HG02759 (cell line): ENCODE results near the gene ARGLU1.
A peak's percentile ranks its signal among the peaks of the same experiment; 100 is the strongest.

Experiments used
- ATAC-seq: cut with Tn5 transposase; IDR thresholded peaks from one replicate; pipeline ENCODE4 v1.9.1; 2021; ENCODE audit warnings: mild to moderate bottlenecking, moderate library complexity; ENCODE audit not compliant: unreplicated experiment

The ARGLU1 gene

DNA sequence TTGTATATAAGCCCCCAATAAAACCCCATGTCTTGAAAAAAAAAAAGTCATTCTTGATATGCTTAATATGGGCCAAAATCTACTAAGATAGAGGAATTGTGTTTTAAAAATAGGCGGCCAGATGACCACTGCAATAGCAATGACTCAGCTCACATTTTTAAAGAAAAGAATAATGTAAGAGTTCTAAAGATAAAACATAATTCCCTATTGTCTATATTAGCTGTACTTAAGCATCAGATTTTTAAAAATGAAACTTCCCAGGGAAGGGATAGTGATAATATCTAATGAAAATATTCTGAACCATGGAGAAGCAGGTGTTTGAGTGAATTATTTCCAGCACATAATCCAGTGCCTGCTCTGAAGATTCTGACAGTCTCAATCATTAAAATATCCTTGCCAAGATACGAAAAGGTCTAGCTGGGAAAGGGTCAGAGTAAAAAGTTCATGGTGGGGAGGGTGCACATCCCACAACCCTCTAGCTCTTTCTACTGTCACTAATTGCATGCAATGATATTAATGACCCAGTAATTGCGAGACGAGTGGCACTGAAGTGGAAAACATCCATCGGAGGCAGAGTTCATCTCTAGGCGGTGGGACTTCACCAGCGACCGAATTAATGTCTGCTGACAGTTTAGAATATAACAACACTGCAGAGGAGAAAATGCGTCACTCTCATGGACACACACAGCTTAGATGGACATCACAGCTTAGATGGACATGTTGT, 64.0 kb downstream of the ARGLU1 start:
- no peak for ATAC-seq

DNA sequence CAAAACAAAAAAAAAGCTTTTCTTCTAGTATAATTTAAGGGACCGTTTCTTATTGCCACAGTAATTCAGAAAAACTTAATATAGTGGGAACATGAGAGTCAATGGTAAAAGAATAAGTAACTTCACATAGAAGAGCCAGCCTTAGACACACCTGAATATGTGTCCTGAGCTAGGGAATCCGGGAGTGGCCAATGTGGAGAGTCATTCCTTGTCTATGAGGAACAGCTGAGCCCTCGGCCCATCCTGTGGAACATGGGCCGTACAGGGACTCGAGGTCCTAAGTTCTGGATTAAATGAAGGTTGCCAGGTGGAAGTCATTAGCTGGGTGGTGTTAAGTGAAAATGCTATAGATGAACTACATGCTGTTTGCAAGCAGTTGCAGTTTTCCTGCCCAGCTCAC, 64.7 kb downstream of the ARGLU1 start:
- no peak for ATAC-seq

DNA sequence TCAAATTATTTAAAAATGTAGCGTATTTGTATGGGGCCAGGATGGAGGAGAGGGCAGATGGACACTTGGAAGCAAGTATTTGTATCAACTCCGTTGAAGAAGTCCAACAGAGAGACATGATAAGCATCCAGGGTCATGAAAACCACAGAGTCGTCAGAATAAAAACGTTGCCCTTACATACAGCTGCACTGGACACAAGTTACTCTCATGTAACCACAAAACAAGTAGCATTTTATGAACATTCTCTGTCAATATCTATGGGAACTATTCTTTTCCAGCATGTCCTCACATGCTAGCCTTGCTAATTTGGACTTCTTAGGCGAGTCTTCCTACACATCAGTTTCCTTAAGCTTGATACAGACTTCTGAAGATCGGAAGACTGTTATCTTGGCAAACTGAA, 67.5 kb downstream of the ARGLU1 start:
- no peak for ATAC-seq

DNA sequence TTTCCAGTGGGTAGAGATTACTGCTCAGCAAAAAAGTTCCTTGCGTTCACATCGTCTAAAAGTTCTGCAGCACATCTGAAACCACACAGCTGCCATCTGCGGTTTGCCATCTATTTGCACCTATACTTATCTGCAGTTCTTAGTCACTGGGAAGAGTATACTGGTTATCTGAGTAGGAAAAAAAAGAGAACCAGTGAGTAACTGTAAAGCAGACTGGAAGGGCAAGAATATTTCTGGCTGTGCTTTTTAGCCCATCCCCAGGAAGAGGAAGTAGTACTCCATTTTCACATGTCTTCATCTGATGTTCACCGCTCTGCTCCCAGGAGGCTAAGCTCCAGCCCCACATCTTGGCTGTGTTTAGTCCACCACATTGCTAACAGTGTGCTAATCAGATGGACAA, 68.0 kb downstream of the ARGLU1 start:
- peak; percentile 63 for ATAC-seq

DNA sequence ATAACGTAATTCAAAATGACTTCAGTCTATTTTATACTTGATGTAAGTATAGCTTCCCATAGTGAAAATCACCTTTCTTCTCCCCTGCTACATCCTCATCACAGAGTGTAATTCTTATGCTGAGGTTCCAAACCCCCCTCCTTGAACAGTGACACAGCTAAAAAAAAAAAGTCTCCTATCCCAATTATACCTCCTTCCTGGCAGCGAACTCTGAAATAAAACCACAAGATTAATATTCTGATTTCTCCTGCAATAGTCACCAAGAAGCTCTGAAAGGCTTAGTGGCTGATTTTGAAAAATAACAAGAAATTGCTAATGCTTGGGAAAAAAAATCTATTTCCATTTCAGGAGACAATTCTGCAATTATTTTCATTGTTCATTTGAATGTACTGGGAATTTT, 68.8 kb downstream of the ARGLU1 start:
- no peak for ATAC-seq

DNA sequence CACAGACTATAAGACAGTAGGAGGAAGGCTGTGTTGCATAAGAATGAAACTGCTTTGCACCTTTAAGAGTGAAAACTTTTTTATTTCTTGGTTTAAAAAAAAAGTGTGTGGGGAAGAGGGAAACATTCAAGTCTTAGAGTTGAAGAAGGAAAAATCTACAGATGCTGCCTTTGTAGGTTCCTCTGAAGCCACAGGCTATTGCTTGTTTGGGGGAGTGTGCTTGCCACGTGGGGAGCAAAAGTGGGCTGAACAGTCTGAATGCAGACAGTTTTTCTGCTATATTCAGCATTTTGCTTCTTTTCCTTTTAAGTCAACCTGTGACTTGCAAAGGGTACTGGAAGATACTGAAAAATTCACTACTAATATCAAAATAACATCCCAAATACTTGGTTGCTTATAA, 69.4 kb downstream of the ARGLU1 start:
- ATAC-seq = no peak

DNA sequence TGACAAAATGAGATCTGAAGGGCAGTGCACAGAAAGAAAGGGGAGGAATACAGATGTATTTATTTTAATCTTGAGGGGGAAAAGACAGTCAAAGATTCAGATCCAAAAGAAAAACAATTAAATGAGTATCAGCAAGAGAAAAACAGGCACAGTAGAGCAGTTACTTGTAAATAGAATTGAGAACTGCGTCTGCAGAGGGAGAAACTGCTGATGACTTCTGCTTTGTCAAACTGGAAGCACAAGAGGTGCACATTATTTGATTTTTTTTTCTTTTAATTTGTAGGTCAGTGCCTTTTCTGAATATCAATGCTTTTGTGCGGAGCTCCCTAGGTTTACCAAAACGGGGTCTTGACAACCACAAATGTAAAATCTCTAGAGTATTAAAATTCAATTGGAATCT, 69.8 kb downstream of the ARGLU1 start:
- ATAC-seq = no peak

DNA sequence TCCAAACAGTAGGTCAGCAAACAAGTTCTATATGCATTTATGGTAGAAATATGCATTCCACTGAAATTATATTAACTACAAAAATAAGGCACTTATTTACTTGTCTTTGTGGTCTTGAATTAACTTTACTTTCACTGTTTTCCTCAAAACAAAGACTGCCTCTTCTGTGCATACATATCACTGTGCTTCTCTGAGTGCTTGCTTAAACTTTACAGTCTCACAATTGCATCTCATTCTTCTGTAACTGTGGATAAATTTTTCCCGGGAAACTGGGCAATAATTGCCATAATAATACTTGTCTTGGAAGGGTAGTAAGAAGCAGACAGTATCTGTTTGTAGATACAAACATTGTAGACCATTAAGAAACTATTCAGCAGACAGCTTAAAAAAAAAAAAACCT, 70.9 kb downstream of the ARGLU1 start:
- ATAC-seq = no peak

DNA sequence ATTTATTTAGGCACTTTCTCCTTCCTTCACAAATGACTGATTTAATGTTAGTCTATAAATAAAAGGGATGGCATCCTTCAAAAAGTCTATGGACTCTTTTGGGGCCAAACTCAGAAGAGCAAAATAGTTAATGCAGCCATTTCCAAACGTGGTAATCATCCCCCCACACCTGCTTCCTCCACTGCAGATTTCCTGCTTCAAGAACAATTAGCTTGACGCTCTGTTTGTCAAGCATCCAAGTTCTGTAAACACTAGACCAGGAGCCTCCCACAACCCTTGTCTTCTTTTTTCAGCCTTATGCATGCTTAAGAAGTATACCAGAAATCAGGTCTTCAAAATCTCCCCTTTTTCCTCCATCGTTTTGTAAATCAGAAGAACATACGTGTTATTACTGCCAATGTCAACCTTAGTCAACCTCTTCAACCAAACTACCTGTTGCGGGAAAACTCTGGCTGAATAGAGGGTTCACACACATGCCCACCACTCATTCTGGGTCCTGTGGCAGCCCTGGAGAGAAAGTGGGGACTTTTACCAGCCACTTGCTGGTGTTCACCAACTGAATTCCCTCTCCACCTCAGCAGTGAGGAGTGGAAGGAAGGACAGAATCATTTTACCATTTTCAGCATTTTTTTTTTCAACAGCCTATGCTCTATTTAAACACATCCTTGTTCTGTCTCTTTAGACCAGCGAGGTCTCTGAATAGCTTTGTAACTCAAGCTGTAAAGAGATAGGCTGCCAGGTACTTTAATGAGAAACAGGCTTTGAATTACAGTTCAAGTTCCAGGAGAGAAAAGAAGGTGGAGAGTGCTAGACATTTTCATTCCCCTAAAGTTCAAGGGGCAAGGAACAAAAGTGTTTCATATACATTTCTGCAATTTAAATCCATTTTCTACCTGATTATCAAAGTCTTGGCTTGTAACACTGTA, 71.6 kb downstream of the ARGLU1 start:
- no peak for ATAC-seq

DNA sequence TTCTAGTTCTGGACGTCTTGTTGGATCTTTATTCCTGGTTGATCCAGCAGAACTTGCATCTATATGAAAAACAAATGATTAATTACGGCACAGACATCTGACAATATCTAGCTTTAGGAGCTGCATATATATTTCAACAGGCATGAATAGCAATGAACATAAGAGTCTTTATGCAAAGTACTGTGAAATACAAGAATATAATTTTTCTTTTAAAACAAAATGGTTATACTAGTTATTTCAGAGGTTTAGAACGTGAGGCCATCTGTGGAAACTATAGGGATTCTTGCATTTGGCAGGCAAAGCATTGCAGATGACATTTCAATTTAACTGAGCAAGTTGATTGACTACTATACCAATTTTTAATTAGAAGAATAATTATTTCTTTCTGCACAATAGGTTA, 73.0 kb downstream of the ARGLU1 start:
- ATAC-seq = no peak

DNA sequence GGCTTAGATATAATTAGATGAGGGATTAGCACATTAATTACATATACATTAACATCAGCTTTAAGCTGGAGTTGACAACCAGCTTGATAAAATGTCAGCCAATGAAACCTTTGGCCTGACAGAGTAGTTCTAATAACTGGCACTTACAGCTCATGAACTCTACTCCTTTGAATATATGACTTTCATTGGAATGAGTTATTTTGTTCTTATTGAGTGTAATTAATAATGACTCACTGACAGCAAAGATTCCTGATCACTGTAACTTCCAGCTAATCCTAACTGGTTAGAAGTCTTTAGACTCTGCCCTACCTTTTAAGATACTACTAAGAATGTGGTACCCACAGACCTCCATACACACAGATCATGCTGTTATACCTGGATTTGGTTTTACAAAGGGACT, 73.4 kb downstream of the ARGLU1 start:
- no peak for ATAC-seq

DNA sequence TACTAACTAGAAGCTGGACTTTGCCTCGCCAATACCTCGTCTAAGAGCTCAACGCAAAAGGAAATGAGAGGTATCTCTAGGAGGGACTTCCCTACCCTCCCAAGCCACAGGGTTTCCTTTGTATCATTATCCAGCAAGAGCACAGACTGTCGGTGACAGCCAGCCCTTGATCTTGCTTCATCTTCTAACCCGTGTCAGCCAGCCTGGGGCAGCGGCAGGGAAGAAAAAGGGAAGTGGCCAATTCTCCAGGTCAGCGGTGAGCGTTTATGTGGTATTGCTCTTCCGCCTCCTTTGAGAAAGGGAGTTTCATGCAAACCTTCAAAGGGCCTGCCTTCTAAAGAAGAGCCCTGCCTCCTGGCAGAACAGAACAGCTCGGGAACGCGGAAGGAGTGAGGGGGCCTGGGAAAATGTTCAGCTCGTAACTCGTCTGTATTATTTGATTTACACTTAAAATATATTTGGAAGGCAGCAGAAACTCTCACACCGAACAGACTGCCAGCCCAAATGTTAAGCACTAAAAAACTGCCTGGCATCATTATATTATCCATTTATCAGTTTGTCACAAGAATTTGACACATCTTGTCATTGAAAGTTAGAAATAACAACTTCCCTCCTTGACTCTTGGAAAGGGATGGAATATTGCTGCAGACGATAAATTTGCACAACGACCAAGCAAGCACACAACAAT, 74.3 kb downstream of the ARGLU1 start:
- peak; percentile 90 for ATAC-seq

DNA sequence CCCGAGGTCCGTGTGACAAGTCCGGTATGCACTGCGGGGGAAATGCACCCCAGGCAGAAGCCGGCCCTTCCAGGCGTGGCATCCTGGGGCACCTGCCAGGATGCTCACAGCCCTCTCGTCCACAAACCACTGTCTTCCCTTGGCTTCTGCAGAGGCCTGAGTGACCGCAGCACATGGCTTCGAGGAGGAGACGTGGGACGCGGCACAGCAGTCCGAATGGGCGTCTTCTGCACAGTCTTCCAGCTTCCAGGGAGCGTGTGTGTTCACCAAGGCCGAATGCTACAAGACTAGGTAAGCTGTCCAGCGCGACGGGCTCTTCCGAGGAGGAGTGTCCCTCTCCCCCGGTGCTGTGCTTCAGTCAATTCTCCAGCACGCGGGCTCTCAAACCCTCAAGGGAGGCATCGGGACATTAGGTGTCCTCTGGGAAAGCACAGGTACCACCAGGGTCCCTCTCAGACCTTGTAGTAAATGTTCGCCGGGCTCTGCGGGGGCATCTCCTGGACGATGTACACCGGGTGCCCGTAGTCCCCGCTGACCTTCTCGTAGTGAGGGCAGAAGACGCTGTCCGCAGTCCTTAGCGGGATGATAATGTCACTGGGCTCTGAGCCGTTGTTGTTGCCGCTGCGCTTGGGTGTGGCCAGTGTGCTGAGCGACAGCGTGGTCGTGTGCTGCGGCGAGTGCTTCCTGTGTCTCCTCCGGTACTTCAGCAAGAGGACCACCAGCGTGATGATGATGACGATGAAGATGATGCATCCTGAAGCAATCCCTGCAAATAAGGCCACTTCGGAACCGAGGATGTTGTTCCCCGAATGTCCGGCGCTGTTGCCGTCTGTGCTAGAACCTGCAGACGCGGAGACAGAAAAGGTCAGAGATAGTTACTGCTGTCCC, 75.1 kb downstream of the ARGLU1 start:
- no peak for ATAC-seq

DNA sequence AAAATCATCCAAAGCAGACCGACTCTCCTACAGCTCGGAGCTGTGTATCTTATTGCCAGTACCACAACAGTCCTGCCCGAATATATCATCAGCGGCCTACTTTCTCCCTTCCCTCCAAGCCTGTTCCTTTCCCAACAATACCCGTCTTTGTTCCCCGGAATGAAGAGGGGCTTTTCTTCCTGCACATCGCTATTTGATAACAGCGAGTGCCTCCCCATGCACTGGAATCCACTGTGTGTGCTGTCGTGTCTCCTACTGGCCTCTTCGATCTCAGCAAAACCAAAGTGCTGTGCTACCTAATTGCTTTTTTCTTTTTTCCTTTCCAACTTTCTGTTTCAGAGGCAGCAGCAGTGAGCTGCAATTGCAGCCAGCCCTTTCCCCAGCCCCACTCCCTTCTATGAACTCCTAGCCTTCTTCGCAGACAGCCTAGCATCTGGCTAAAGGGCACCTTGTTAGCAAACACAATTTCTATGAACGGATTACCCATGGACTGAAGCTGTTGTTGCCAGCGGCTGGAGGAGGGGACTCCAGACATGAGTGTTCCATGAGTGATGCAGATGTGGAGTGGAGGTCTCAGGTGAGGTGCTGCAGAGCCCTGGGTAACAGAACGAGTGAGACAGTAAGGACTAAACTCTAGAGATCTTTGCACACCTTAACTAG, 75.9 kb downstream of the ARGLU1 start:
- no peak for ATAC-seq
